NCI-H2029 (cell line): ENCODE data around the gene XRN2.
A peak's percentile ranks its signal among the peaks of the same experiment; 100 is the strongest.
"Not testable (repeated sequence)": the region's sequence is repeated elsewhere in the genome, so short reads cannot be mapped to it uniquely, and the experiment has no call there.

Experiments used
- DNase-seq: peaks from one replicate; lab custom pipeline; 2025; lab: John Stamatoyannopoulos, UW

XRN2 gene

DNA sequence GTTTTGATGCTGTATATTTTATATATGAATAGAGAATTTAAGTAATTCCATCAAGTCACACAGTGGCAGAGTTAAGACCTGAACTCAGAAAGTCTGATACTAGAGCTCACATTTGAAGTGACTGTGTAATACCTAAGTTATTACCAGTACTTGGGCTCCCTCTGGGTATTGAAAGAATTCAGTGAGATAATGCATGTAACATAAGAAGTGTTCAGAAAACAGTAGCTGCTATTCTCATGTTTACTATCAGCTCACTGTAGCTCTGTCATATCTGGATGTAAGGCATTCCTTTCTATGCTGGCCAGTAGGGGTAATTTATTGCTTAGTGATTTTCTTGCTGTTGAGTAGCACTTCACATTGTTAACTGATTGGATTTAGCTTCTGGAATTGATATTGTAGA, 49.6 kb downstream of the XRN2 start:
- no peak for DNase-seq

GRCh38 chr20:21353236-21353635, 50.1 kb downstream of the XRN2 start:
- DNase-seq = no peak

DNA sequence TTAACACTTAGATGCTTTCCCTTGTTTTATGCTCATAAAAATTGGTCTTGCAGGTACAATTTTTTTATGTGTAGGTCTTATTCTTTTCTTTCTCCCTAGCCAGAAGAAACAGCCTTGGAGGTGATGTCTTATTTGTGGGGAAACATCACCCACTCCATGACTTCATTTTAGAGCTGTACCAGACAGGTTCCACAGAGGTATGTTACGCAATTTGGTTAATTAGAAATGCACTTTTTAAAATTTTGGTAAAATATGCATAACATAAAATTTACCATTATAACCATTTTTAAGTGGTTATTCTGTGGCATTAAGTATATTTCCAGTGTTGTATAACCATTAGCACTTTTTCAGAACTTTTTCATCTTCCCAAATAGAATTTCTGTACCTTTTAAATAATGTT, 52.9 kb downstream of the XRN2 start:
- no peak for DNase-seq

DNA sequence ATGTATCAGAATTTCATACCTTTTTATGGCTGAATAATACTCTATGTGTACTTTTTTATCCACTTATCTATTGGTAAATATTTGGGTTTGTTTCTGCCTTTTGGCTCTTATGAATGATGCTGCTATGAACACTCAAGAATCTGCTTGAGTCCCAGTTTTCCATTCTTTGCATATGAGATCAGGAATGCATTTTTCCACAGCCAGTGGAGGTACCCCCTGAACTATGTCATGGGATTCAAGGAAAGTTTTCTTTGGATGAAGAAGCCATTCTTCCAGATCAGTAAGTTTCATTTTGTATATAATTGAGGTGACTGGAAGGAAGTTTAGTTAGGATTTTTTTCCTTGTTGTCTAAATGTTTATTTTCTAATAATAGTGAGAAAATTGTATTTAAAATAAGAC, 53.3 kb downstream of the XRN2 start:
- DNase-seq = no peak

- peak; percentile 79 for DNase-seq
Observed at GRCh38 chr20:21357844-21358243, 54.7 kb downstream of the XRN2 start.

DNA sequence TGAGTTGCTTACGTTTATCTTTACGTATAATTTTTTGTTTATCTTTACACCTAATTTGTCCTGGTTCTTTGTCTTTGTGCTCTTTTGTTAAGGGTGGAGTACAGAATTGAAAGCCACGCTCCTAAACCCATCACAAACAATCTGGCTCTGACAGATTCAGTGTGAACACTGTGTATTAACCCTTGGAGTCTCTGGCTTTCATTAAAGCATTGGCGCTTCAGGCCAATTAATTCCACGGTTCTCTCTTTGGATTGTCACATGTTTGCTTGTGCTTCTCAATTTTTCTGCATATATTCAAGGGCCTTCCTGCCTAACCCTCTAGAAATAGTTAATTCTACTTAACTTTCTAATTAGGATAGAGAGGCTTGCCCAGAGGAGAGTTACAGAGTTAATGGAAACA, 55.6 kb downstream of the XRN2 start:
- DNase-seq = no peak

- DNase-seq = peak; percentile 46
Observed at GRCh38 chr20:21360705-21361104, 57.6 kb downstream of the XRN2 start.

- DNase-seq = peak; percentile 54
Observed at GRCh38 chr20:21361266-21361665, 58.1 kb downstream of the XRN2 start.

- DNase-seq = no peak
Observed at GRCh38 chr20:21364413-21364812, 61.3 kb downstream of the XRN2 start.

DNA sequence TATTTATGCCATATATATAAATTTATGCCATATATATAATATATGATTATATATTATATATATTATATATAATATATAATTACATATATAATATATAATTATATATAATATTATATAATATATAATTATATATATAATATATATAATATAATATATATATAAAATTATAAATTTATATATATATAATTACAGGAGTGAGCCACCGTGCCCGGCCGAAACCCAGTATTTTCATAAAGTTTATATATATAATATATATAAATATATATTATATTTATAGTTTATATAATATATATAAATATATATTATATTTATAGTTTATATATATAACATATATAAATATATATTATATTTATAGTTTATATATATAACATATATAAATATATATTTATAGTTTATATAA, 62.6 kb downstream of the XRN2 start:
- DNase-seq = no peak

GRCh38 chr20:21366273-21366672, 63.1 kb downstream of the XRN2 start:
- DNase-seq = not testable (repeated sequence)

DNA sequence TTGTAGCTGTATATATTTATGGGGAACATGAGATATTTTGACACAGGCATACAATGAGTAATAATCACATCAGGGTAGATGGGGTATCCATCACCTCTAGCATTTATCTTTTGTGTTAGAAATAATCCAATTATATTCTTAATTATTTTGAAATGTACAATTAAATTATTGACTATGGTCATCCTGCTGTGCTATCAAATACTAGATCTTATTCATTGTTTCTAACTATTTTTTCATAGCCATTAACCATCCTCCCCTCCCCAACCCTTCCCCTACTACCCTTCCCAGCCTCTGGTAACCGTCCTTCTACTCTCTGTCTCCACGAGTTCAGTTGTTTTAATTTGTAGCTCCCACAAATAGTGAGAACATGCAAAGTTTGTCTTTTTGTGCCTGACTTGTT, 65.7 kb downstream of the XRN2 start:
- DNase-seq = no peak

DNA sequence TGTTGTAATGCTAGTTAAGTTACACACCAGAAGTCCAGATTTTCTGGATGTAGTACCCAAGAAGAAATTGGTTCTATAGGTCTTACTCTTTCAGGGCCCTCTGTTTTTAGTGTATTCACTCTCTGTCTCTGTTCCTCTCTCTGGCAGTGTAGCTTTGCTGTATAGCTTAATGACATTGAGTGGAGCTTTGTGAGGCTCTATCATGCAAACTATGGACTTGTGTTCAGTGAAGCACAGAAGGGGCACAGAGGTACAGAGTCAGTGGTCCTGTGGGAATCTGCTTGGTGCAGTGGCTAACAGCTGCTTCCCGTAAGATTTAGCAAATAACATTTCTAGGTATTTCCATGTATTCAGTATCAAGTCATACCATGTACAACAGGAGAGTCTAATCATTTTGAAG, 68.1 kb downstream of the XRN2 start:
- no peak for DNase-seq

DNA sequence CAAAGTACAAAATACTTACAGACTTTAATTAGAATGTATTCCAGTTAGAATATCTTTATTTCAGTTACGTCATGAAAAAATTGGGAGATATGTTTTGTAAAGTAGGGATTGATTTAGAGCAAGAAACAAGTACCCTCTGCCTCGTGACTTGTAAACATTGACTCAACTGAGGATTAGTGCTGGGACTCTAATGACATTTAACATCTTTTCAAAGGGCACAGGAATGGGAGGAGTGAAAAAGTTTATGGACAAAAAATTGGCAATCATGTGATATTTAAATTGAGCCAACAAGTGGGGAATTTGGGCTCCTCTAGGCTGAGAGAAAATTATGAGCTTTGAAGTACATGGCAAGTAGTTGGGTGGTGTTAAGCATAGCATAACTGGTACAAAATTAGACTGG, 68.9 kb downstream of the XRN2 start:
- DNase-seq = no peak

GRCh38 chr20:21373436-21373835, 70.3 kb downstream of the XRN2 start:
- DNase-seq = no peak

- DNase-seq = no peak
Observed at GRCh38 chr20:21376626-21377025, 73.5 kb downstream of the XRN2 start.

- DNase-seq = no peak
Observed at GRCh38 chr20:21377701-21378100, 74.6 kb downstream of the XRN2 start.

GRCh38 chr20:21378259-21378658, 75.1 kb downstream of the XRN2 start:
- DNase-seq = no peak

DNA sequence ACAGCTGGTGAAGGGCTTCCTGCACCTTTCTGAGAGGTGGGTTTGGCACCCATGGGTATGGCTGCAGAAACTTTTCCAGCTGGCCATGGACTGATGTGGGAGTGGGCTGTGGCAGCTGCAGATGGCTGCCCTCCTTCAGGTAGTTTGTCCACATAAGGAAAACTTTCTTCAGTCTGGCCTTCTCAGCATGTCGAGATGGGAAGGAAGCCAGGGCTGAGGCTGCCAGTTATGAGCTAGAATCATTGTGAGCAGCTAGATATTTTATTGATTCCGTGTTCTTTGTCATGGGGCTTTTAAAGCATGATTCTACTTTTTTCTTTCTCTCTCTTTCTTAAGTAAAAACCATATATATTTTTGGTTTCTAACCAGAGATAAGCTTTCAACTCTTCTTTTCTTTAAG, 77.6 kb downstream of the XRN2 start:
- no peak for DNase-seq

- no peak for DNase-seq
Observed at GRCh38 chr20:21381619-21382018, 78.5 kb downstream of the XRN2 start.

DNA sequence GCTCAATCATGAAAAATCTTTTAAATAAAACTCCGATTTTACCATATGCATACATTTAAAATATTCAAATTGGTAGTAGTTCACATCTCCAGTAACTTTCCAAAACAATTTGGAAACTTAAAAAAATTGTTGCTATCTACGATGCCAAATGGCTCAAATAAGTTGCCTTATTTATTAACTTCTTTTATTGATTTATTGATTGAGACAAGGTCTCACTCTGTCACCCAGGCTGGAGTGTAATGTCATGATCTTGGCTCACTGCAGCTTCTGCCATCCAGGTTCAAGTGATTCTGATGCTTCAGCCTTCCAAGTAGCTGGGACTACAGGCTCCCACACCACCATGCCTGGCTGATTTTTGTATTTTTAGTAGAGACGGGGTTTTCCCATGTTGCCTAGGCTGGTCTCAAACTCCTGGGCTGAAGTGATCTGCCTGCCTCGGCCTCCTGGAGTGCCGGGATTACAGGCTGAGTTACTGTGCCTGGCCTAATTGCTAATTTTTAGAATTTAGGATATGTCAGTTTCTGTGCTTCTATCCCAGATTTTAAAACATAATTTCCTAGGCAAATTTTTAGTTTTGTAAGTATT, 81.3 kb downstream of the XRN2 start:
- DNase-seq = no peak

GRCh38 chr20:21386111-21386510, 83.0 kb downstream of the XRN2 start:
- no peak for DNase-seq

- DNase-seq = peak; percentile 82
Observed at GRCh38 chr20:21387528-21387927, 84.4 kb downstream of the XRN2 start.

DNA sequence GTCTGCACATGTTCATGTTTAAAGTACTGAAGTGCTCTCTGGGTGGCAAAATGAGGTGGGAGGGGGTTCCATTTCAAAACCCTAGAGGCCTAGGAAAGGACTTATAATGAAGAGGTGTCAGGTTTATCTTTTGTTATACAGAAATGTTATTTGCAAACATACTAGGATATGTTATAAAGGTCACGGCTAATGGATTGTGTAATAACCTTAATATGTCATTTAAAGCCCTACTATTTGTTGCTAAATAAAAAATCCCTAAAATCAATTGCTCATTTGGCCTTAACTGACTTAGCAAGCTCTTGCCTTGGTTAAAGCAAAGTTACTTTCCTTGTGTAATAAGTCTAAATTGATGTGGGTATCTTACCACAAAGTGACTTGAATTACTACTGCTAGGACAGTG, 85.4 kb downstream of the XRN2 start:
- peak; percentile 53 for DNase-seq

GRCh38 chr20:21389368-21389767, 86.2 kb downstream of the XRN2 start:
- no peak for DNase-seq
